Left lung (tissue), 10 donors: ENCODE results near the gene CTPS1. TPM values are rescaled to one million over a fixed set of nuclear protein-coding genes. Genes with fewer than 3 reads are reported as not detected.

Experiments
- ATAC-seq: fragments of 200-7000 bp; cut with Tn5 transposase; one replicate; pipeline ENCODE4 v1.9.1; 2020; ENCODE audit warnings: moderate library complexity
- DNase-seq, 4 donors: peaks; one replicate each; pipeline ENCODE4 v3.0.0-alpha.2; 2013 to 2020
- H3K27ac ChIP-seq, 2 donors: fragments of 200-600 bp; sonication (generic) in 1 of 2; one replicate each; pipeline versions ENCODE4 v1.5.0 to v1.8.0; 2020 to 2021
- H3K27me3 ChIP-seq, 2 donors: fragments of 200-600 bp; sonication (generic) in 1 of 2; one replicate each; pipeline versions ENCODE4 v1.5.0 to v1.8.0; 2020 to 2021
- H3K36me3 ChIP-seq, 2 donors: fragments of 200-600 bp; sonication (generic) in 1 of 2; one replicate each; pipeline versions ENCODE4 v1.5.0 to v1.8.0; 2020 to 2021
- H3K4me1 ChIP-seq, 2 donors: fragments of 200-600 bp; one replicate each; pipeline ENCODE4 v1.8.0; 2021
- H3K4me3 ChIP-seq, 2 donors: fragments of 200-600 bp; sonication (generic) in 1 of 2; one replicate each; pipeline versions ENCODE4 v1.5.0 to v1.8.0; 2020 to 2021; ENCODE audit warnings: mild to moderate bottlenecking in 1 of 2
- H3K9me3 ChIP-seq, 2 donors: fragments of 200-600 bp; sonication (generic) in 1 of 2; one replicate each; pipeline versions ENCODE4 v1.5.0 to v1.8.0; 2020 to 2021
- CTCF ChIP-seq, 2 donors: fragments of 200-600 bp; sonication (generic) in 1 of 2; IDR thresholded peaks; one replicate each; pipeline versions ENCODE4 v1.5.0 to v1.8.0; 2021; ENCODE audit warnings: antibody characterized with exemption in 2 of 2
- intact Hi-C, 2 donors: fragments of 100-400 bp; cut with DNase I; formaldehyde crosslinking; loops; one replicate each; pipeline versions ENCODE4 v1.11.2 to v1.14.2; 2022
- polyA plus RNA-seq, 6 donors: library from polyadenylated mRNA; unstranded; fragments of 120-200 nt; gene quantifications; one replicate each; pipeline ENCODE4 v1.2.1, GENCODE V29; 2013; ENCODE audit not compliant: insufficient read length in 6 of 6
- total RNA-seq, 2 donors: library from RNA; stranded (reverse); fragmentation: NEBNext Ultra II Directional; extraction: Animal tissue kit (Norgen Biotek cat#: 25700); gene quantifications; one replicate each; pipeline ENCODE4 v1.2.1, GENCODE V29; 2021
- donor health status: DM: no; HTN: yes; CAD: no.
- donor health status: DM: no; HTN: no; CAD: no.

The CTPS1 gene
- total and polyA plus RNA-seq, 8 donors, result 19.3 to 39.5 (median 24.1) TPM

- TF ChIP-seq CTCF (IDR thresholded peaks at IDR 0.05), result no peak
- Histone ChIP-seq H3K36me3 (peaks cover 0 to 85% of the 10 kb centered on the region in 2 donors), H3K27ac (peak overlapping the region; percentile 19 to 34), H3K4me1 (peaks cover 3 to 29% of the 10 kb centered on the region in 2 donors), H3K9me3 (no peaks in the 10 kb centered on the region), H3K4me3 (no peak overlapping the region), H3K27me3 (no peaks in the 10 kb centered on the region)
- DNase-seq (no peak), ATAC-seq (peak; percentile 4)
- intact Hi-C loops, result no loop called here
Observed at GRCh38 chr1:40986956-40987355, 7.5 kb downstream of the CTPS1 start.

GRCh38 chr1:40987439-40988276, 8.2 kb downstream of the CTPS1 start:
- DNase-seq, result no peak
- intact Hi-C loops, result no loop called here
- Histone ChIP-seq H3K36me3 (peaks cover 0 to 92% of the 10 kb centered on the region in 2 donors), H3K9me3 (no peaks in the 10 kb centered on the region), H3K27me3 (no peaks in the 10 kb centered on the region), H3K4me1 (peaks cover 0 to 25% of the 10 kb centered on the region in 2 donors), H3K4me3 (no peak overlapping the region), H3K27ac (no peak overlapping the region)
- TF ChIP-seq CTCF (IDR thresholded peaks at IDR 0.05), result no peak
- ATAC-seq, result no peak

- no peak for TF ChIP-seq CTCF (IDR thresholded peaks at IDR 0.05)
- H3K27ac ChIP-seq, result no peak overlapping the region
- no peak for DNase-seq
- H3K4me3 ChIP-seq, result no peak overlapping the region
- peaks cover 0 to 24% of the 10 kb centered on the region in 2 donors for H3K4me1 ChIP-seq
- peaks cover 0 to 99% of the 10 kb centered on the region in 2 donors for H3K36me3 ChIP-seq
- no peak for ATAC-seq
- H3K27me3 ChIP-seq, result no peaks in the 10 kb centered on the region
- H3K9me3 ChIP-seq, result no peaks in the 10 kb centered on the region
- intact Hi-C loops, result no loop called here
Observed at GRCh38 chr1:40988280-40988679, 8.8 kb downstream of the CTPS1 start.

GRCh38 chr1:40989066-40989465, 9.6 kb downstream of the CTPS1 start:
- intact Hi-C loops, result no loop called here
- DNase-seq (no peak), ATAC-seq (no peak)
- Histone ChIP-seq H3K36me3 (peaks cover 0 to 100% of the 10 kb centered on the region in 2 donors), H3K27me3 (no peaks in the 10 kb centered on the region), H3K9me3 (no peaks in the 10 kb centered on the region), H3K4me3 (no peak overlapping the region), H3K27ac (no peak overlapping the region), H3K4me1 (peaks cover 0 to 24% of the 10 kb centered on the region in 2 donors)
- no peak for TF ChIP-seq CTCF (IDR thresholded peaks at IDR 0.05)

GRCh38 chr1:40997096-40997495, 17.6 kb downstream of the CTPS1 start:
- H3K27me3 ChIP-seq, result no peaks in the 10 kb centered on the region
- no peaks in the 10 kb centered on the region for H3K4me1 ChIP-seq
- no peaks in the 10 kb centered on the region for H3K9me3 ChIP-seq
- H3K27ac ChIP-seq, result no peak overlapping the region
- ATAC-seq, result no peak
- TF ChIP-seq CTCF (IDR thresholded peaks at IDR 0.05), result no peak
- H3K4me3 ChIP-seq, result no peak overlapping the region
- peaks cover 0 to 99% of the 10 kb centered on the region in 2 donors for H3K36me3 ChIP-seq
- intact Hi-C loops, result no loop called here
- DNase-seq, result no peak
